ENCODE data around the gene MYO19.
"Not testable (repeated sequence)": the region's sequence is repeated elsewhere in the genome, so short reads cannot be mapped to it uniquely, and the experiment has no call there.

Gene MYO19

DNA sequence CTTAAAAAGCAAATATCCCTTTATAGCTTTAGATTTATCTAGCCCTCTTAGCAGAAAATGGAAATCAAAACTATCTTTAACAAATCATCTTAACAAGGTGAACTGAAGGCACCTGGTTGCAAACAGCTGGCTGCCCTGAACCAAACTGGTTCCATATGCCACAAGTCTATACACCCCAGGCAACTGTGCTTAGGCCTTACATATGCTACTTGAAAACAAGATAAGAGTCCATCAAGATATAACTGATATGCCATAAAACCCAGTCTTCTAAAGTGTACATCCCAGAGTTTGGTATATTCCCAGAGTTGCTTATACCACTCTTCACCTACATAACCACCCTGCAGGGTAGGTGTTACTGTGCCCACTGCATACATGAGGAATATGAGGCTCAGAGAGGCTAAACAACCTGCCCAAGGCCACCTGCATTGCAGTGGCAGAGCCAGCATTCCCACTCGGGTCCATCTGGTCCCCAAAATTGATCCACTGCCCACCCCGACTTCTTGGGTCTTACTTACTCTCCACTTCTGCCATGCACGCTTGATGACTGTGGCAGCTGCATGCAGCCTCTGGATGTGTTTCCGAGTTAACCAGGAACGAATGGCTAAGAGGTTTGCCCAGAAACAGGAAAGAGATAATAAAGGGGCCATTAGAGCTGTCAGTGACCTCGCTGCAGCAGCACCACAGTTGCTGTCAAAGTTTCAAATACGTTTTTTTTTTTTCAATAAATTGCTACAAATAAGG, 35.9 kb downstream of the MYO19 start:
- DNase-seq = no peak

DNA sequence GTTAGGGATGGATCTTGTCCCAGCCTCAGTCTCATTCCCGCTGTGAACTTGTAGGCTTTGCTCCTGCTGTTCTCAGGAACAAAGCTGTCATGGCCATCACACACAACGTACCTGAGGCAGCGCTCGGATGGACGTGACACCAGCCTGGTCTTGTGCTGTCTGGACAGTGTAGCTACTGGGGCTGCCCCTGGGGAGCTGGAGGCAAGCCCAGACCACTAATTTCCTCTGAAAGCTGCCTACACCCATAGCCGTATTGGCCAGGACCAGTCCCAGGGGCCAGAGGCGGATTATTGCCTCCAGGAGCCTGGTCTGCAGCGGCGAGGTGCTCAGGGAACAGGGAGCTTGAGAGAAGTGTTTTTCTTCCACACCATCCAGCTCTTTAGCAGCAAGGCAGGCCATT, 36.5 kb downstream of the MYO19 start:
- DNase-seq = no peak

DNA sequence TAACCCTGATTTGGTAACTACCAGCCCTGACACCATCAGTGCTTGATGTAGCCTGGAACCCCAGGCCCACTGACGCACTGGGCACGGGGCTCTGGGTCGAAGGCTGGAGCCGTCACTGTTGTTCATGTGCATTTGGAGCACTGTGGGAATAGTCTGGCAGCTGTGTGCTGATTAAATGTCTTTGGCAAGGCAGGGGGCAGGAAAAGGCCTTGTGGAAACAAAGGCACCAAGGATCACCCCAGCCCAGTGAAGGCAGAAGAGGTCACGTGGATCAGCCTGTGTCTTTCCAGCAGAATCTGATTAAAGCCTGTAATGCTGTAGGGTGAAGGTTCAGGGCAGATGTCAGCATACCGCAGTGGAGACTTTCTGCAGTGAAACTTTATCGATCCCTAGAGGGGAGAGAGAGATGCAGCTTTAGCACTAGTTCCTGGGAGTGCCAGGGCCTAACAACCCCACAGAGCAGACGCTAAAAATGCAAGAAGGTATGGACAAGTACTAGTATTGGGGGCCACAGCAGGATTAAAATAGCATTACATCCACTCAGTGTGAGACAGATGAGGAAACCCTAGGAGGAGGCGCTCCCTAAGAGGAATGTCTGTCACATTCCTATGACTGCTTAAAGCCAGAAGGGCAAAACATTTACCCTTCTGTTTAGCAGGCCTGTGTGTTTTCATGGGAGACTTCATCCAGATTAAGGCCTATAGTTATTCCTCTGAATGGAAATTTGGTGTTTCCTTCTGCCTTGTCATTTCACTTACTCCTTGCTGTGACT, 38.5 kb downstream of the MYO19 start:
- no peak for DNase-seq

DNA sequence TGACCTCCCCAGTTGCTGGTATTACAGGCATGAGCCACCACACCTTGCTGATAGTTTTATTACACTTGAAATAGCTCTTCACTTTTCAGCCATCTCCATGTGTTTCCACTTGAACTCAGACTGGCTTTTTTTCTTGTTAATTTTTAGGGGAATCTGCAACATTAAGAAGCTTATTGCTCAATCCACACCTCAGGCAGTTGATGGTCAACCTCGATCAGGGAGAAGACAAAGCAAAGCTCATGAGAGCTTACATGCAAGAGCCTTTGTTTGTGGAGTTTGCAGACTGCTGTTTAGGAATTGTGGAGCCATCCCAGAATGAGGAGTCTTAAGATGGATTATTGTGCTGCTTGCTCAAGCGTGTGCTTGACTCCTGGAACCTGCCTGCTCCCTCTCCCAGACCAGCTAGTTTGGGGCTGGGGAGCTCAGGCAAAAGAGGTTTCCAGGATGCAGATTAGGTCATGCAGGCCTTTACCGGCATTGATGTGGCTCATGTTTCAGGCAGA, 39.5 kb downstream of the MYO19 start:
- DNase-seq = no peak

DNA sequence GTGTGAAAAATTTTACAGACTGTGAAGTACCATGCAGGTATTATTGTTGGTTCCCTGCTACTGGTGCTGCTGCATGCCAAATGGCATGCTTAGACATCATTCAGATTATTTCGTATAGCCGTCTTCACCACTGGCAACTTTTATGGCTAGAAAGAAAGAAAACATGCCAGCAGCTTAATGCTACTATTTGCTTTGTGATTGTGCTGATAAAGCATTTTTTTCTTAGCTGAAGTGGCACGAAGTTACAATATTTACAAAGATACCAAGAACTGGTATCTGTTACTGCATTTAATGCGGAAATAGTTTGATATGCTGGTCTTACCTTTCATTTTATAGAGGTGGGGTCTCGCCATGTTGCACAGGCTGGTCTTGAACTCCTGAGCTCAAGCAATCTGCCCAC, 40.0 kb downstream of the MYO19 start:
- DNase-seq = no peak

DNA sequence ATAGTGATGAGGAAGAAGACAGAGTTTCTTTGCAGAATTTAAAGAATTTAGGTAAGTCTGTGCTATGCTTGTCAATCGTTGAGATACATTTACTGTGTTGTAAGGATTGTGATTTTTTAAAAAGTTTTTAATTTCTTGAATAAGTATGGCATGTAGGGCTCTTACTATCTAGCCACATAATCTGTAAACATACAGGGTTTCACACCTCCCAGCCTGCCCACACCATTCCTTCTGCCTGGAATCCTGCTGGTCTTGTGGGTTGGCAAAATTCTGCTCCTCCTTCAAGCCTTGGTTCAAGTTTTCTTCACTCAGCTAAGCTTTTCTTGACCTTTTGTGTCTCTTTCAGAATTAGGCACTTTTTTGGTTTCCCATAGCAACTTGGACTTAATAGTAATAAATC, 40.7 kb downstream of the MYO19 start:
- DNase-seq = no peak

DNA sequence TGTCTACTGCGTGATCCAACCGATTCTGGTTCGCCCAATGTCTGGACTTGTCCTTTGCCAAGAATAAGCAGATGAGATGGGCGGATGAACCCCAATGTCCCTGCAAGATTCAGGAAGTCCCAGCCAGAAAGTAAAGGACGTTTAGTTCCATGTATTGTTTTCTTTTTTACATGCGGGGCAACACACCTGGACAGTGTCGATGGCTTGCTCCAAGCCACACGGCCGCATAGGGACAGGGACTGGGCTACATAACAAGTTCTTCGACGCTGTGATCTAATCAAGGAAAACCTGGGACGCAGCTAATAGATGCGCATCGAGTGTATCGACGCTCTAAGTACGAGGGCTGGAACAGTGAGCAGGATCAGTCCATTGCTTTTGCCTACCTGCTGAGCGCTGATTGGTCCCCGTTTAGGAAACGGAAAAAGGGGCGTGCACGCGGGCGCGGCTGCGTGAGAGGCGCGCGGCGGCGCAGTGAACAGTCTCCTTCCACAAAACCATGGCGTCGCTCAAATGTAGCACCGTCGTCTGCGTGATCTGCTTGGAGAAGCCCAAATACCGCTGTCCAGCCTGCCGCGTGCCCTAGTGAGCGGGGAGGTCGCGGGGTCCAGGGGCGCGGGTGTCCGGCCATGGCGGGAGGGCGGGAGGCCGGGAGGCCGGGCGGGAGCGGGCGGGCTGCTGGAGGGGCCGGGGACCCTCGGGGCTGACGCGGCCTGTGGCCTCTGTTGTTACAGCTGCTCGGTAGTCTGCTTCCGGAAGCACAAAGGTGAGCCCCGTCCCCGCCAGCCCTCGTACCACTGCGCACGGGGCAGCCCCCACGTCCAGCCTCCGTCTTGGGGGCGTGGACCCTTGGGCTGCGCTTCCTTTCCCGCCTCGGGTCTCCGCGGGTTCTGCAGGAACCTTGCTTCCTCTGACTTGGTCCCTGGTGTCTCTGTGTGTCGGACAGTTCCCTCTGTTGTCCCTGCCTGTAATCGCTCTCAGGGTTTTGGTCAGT, 48.2 kb downstream of the MYO19 start, which contains the start of gene ZNHIT3:
Gene ZNHIT3 (plus strand): TSS at position 478 of the 991 bp plus-strand sequence. CDS start 19 bp downstream, at position 497.
- DNase-seq = peak; percentile 97

DNA sequence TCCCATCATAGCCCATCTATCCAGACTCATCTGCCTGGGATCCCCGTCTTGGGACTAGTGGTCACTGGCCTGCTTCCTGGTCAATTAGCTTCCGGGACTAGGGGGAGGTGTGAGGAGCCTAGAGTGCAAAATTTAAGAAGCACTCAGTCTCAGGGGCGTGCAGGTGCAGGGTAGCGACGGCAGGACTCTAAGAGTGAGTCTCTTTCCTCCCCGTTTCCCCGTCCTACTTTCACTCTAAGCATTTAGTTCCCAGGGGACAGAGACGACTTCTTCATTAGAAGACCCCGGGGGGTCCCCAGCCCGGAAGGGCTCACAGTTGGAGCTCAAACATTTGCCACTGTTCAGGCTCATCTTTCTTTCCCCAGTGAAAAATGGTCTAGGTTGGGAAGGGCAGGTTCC, 48.9 kb downstream of the MYO19 start:
- DNase-seq = peak; percentile 44

DNA sequence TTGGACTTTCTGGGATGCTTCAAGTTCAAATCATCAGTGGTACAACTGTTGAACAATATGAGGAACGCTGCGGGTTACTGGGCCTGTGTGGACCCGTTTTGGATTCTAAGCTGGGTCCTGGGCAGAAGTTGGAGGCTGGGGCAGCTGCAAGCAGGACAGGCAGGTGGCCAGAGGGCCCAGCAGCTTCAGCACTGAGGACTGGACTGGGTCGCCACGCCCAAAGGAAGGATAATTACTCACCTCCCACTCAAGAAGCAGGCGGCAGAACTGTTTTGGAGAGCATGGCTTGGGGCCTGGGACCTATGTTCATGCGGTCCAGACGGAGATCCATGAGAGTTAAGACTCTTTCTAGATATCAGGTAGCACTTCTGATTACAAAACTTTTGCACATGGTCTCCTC, 49.6 kb downstream of the MYO19 start:
- no peak for DNase-seq

DNA sequence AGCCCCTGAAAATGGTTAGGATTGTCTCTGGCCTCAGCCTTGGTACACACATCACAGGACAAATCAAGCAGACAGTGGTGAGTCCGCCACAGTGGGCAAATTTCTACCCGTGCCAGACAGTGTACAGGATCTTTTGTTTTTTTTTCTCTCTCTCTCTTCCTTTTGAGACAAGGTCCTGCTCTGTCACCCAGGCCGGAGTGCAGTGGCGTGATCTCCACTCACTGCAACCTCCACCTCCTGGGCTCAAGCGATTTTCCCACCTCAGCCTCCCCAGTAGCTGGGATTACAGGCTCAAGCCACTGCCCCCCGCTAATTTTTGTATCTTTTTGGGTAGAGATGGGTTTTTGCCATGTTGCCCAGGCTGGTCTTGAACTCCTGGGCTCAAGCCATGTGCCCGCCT, 50.6 kb downstream of the MYO19 start:
- not testable (repeated sequence) for DNase-seq

DNA sequence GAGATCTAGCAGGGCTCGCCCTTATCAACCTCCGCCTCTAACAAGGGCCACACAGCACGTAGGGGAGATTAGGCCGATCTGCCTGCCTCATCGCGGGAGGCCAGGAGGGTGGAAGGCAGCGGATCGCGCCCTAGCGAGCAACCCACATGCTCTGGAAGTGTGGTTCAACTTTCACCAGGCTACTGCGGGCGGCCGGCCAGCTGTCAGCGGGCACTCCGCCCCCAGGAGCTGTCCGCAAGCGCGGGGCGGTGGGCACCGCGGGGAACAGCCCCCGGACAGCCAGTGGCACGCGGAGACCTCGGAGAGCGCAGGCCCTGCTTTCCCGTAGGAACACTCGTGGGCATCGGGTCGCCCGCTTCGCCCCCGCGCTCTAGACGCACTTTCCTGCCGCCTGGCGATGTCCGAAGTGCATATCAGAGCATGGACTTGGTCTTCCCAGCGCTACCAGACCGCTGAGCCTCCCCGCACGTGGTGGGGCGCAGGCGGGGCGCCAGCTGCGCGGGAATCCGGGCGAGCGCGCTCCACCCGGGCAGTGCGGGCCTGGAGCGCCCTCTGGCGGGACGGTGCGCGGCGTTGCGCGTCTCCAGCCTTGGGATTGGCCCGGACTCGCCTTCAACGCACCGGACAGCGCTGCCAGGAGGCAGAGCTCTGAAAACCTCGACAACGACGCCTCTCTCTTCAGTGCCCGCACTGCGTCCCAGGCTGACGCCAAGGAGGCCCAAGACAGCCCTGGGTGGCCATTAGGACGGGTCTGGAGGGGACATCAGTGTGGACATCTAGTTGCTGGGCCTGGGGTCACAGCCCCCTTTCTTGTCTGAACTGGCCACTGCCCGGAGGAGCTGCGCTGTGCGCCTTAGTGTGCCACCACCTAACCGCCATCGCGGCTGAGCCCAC, 51.8 kb downstream of the MYO19 start:
- DNase-seq = peak; percentile 81

DNA sequence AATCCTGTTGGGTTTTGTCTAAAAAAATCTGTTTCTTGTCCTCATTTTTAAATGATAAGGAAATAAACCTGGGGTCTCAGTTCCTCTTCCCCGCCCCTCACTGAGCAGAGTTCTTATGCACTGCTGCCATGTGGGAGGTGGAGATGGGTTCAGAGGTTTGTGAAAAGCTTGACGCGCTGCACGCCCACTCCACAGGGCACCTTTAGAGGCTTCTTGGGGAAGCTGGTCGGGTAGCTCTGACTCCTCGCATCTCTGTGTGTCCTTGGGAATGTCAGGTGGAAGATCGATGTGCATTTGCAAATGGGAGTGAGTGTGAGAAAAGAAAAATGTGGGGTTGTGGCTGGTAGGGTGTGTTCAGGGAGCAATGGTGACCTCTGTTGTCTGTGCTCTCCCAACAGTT, 52.8 kb downstream of the MYO19 start:
- no peak for DNase-seq

DNA sequence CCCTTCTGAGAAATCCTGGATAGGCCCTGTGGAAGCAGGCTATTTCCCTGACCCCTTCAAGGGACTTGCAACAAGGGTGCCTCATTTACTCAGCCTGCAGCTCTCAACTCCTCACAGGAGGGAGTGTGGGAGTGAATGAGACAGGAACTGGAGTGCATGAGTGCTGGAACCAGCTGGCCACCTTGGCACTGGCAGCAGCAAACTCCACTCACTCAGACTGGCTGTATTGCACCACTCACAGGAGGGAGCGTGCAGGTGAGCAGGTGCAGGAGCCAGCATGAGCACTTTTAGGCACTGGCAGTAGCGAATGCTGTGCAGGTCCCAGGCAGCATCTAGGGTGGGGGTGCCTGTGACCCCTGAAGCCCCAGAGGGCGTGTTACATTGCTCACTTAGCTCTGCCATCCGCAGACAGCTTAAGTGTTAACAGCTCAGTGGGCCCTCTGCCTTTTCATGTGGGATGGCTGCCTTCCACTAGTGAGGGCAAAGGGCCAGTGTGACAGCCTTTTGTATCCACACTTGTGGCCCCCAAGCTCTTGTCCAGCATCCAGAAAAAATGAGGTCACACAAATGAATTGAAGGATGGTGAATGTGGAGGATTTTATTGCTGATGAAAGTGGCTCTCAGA, 59.2 kb downstream of the MYO19 start:
- DNase-seq = peak; percentile 83

DNA sequence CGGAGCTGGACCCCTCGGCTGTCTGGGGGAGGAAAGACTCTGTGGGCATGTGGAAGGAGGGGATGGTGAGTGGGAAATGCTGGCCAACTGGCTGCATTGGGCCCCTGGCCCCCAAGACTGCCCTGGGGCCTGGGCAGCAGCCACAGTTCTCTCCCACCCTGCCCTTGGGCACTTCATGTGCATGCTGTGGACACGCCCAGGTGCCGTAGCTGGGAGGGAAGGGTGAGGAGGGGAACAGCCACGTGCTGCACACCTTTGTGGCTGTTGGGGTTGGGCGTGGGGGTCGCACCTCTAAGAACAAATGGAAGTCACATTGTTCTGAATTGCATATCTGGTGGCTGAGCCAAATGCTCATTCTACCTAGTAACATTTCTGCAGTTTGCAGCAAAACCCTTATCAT, 60.1 kb downstream of the MYO19 start:
- no peak for DNase-seq

DNA sequence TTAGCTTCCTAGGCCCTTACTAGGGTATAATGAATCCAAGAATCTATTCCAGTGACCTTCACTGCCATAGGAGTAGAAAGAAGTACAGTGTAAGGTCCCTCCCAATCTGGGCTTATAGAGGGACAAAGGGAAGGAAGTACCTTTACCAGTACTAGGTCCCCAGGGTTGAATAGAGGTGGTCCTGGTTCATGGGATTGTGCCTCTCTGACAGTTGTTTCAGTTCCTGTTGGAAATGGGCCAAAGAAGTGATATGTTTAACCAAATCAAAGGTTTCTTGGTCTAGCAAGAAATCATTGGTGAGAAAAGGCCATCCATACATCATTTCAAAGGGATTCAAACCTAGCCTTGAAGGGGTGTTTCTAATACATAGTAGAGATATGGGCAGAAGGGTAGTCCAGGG, 64.2 kb downstream of the MYO19 start:
- DNase-seq = no peak

DNA sequence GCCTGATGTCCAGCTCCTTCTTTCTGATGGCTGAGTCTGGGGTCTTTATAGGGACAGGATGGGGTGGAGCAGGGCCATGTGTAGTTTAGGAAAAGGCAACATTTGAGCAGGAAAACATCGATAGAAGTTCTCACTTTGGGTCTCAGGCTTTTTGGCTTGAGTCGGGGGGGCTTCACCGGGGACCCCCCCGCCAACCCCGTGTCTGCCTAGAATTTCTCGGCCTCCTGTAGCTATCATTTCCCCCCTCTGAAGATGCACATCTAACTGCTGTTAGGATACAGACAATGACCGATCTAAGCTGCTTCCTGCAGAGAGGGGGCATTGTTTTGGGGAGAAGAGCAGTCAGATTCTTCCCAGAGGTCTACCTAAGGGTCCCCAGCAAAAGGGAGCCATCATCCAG, 64.9 kb downstream of the MYO19 start:
- no peak for DNase-seq

DNA sequence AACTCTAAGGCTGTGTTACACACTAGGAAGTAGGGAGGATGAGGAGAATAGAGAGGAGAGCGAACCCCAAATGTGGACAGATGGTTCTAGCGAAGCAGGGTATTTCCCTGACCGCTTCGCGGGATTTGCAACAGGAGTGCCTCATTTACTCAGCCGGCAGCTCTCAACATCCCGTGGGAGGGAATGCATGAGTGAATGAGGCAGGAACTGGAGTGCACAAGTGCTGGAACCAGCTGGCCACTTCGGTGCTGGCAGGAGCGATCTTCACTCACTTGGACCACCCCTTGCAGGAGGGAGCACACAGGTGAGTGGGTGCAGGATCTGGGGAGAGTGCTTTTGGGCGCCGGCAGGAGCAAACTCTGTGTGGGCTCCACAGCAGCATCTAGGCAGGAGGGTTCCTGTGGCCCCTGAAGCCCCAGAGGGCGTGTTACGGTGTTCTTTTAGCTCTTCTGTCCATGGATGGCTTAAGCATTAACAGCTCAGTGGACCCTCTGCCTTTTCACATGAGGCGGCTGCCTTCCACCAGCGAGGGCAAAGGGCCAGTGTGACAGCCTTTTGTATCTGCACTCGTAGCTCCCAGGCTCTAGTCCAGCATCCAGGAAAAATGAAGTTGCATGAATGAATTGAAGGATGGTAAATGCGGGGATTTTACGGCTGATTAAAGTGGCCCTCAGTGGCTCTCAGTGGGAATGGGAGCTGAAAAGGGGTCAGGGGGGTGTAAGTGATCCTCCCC, 65.6 kb downstream of the MYO19 start:
- peak; percentile 56 for DNase-seq

DNA sequence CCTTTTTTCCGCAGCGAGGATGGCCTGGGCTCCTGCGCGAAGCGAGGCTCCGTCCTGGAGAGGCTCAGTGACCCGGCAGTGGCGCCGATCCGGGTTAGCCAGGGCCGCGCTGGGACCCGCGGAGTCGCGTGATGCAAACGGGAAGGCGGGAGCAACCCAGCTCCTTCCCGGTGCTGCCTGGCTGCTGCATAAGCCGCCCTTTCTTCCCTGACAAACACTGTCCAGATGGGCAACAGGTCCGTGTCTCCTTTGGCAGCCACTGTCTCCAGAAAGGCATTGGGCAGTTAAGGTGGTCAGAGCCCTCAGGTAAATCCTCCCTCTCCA, 69.9 kb downstream of the MYO19 start:
- DNase-seq = no peak

DNA sequence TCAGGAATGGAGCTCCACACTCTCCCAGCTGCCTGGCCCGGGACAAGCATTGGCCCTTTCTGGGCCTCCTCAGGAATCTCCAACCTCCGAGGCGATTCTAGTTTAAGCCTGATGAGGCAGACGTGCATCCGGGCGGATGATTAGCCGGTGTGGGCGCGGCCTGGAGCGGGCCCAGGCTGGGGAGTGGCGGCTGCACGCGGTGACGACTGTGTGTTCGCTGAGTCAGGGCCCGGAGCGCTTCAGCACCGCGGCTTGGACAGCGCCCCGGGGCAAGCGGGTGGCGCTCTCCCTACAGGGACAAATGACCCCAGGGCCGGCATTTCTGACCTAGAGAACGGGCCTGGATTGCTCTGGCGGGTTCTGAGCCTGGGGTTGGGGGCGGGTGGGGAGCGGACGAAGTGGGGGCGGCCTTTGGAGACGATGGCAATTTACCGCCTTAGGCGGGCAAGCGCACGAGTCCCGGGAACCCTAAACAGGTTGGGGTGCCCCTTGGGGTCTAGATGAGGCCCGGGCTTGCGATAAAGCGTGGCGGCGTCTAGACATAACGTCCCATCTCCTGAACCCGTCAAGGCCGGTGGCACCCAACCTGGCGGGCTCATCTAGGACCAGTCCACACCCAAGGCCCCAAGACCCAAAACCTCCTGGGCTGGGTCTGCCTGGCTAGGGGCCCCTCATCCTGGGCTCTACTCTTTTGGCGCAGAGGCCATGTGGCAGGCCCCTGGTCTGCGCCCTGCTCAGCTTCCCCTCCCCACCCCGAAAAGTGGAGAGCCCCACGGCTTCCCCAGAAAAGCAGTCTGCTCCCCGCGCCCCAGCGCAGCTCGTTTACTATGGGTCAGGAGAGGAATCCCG, 70.5 kb downstream of the MYO19 start:
- no peak for DNase-seq
